AG04450 (cell line): Measurements from ENCODE around the gene GKN2. TPM values are rescaled to one million over a fixed set of nuclear protein-coding genes. Genes with fewer than 3 reads are reported as not detected.

Experiments used
- CTCF ChIA-PET: fragments of 300-600, 350-600 bp; formaldehyde crosslinking; extraction: SDS; loops from one replicate; lab custom pipeline; 2022; ENCODE audit warnings: antibody characterized with exemption, inconsistent platforms; lab: Charles Lee
- POLR2A ChIA-PET: fragments of 350-600 bp; formaldehyde crosslinking; extraction: SDS; loops from one replicate; lab custom pipeline; 2021; ENCODE audit warnings: antibody characterized with exemption, inconsistent platforms; lab: Yijun Ruan, JAX
- DNase-seq: peaks from one replicate; pipeline ENCODE4 v3.0.0-alpha.2; 2011; ENCODE audit warnings: low read depth, low spot score
- H3K27ac ChIP-seq: one replicate; pipeline ENCODE4 v1.5.1; 2012; ENCODE audit warnings: low read depth, low read length, control low read depth
- H3K27me3 ChIP-seq: one replicate; pipeline ENCODE4 v1.6.0; 2012; ENCODE audit warnings: low read length; ENCODE audit not compliant: control insufficient read depth, insufficient read depth
- H3K4me3 ChIP-seq: 2 replicates; pipeline ENCODE4 v1.5.1; 2011; ENCODE audit warnings: mild to moderate bottlenecking, low read depth, low read length, control low read depth
- H3K9me3 ChIP-seq: 2 replicates; pipeline ENCODE4 v1.5.1; 2012; ENCODE audit warnings: low read length; ENCODE audit not compliant: control insufficient read depth, insufficient read depth
- CTCF ChIP-seq: IDR thresholded peaks from 2 replicates; pipeline ENCODE4 v1.5.1; 2011; ENCODE audit warnings: low read depth, low read length, control low read depth, inconsistent platforms
- polyA plus RNA-seq: library from polyadenylated mRNA; depleted of rRNA; stranded (reverse); fragments of >200 nt; gene quantifications from 2 replicates; pipeline ENCODE4 v1.2.3, GENCODE V29; 2011

Gene GKN2
- polyA plus RNA-seq, 1 experiment = not detected

- DNase-seq = no peak
- no peak overlapping the region for H3K27ac ChIP-seq
- CTCF ChIA-PET = interaction anchor here (2.8 to 3.0 kb wide), 2 partner anchors 12 to 161 kb away, joined by 8 to 10 read pairs; no protein-coding TSS in a partner anchor
- no peaks in the 10 kb centered on the region for H3K27me3 ChIP-seq
- no peaks in the 10 kb centered on the region for H3K9me3 ChIP-seq
- POLR2A ChIA-PET = no interaction called here
- TF ChIP-seq CTCF = no peak
- H3K4me3 ChIP-seq = no peak overlapping the region
These were observed 40.0 kb downstream of the GKN2 start for GRCh38 chr2:68912732-68913131.

GRCh38 chr2:68912111-68912510 lies 40.6 kb downstream of the GKN2 start:
- Histone ChIP-seq H3K27me3 (no peaks in the 10 kb centered on the region), H3K9me3 (no peaks in the 10 kb centered on the region), H3K4me3 (no peak overlapping the region), H3K27ac (no peak overlapping the region)
- ChIA-PET POLR2A (no interaction called here), CTCF (interaction anchor here (1.4 to 3.0 kb wide), 2 partner anchors 160 to 203 kb away, joined by 8 to 10 read pairs; no protein-coding TSS in a partner anchor)
- DNase-seq = no peak
- TF ChIP-seq CTCF = no peak

- no peaks in the 10 kb centered on the region for H3K27me3 ChIP-seq
- CTCF ChIA-PET = interaction anchor here (0.6 to 3.0 kb wide), 5 partner anchors 159 to 447 kb away, joined by 3 to 10 read pairs (median 8); no protein-coding TSS in a partner anchor
- H3K4me3 ChIP-seq = no peak overlapping the region
- no peak overlapping the region for H3K27ac ChIP-seq
- TF ChIP-seq CTCF = no peak
- POLR2A ChIA-PET = no interaction called here
- H3K9me3 ChIP-seq = no peaks in the 10 kb centered on the region
- no peak for DNase-seq
These were observed 41.0 kb downstream of the GKN2 start for GRCh38 chr2:68911709-68912108.

GRCh38 chr2:68911246-68911645 lies 41.4 kb downstream of the GKN2 start:
- ChIA-PET CTCF (interaction anchor here (0.6 to 3.0 kb wide), 5 partner anchors 158 to 446 kb away, joined by 3 to 10 read pairs (median 8); no protein-coding TSS in a partner anchor), POLR2A (no interaction called here)
- no peak for DNase-seq
- Histone ChIP-seq H3K27me3 (no peaks in the 10 kb centered on the region), H3K4me3 (no peak overlapping the region), H3K9me3 (no peaks in the 10 kb centered on the region), H3K27ac (no peak overlapping the region)
- no peak for TF ChIP-seq CTCF

GRCh38 chr2:68909793-68910674 lies 42.7 kb downstream of the GKN2 start:
- peak; percentile 46 for DNase-seq
- ChIA-PET CTCF (interaction anchor here (0.6 to 6.1 kb wide), 18 partner anchors 11 to 920 kb away, joined by 3 to 69 read pairs (median 4); no protein-coding TSS in a partner anchor), POLR2A (interaction anchor here (0.6 kb wide), 1 partner anchor 103 kb away, joined by 4 read pairs; the partner anchor contains the start of gene ANTXR1)
- H3K4me3 ChIP-seq = no peak overlapping the region
- peak; percentile 95 for TF ChIP-seq CTCF
- H3K27ac ChIP-seq = no peak overlapping the region
- no peaks in the 10 kb centered on the region for H3K27me3 ChIP-seq
- H3K9me3 ChIP-seq = no peaks in the 10 kb centered on the region
